C4-2B (cell line): ENCODE data around the gene KLF7.

Source experiments
- ZFX ChIP-seq: fragments of 450-650 bp; IDR thresholded peaks from 2 replicates; pipeline ENCODE4 v1.6.1; 2017
- TF ChIP-seq, protein P1 (sequence below): fragments of 450-650 bp; conservative IDR thresholded peaks from 2 replicates; pipeline ENCODE4 v1.5.1; 2017; ENCODE audit warnings: mild to moderate bottlenecking

GRCh38 chr2:207139552-207139951 is 26.2 kb downstream of the KLF7 start:
- TF ChIP-seq, protein P1, sequence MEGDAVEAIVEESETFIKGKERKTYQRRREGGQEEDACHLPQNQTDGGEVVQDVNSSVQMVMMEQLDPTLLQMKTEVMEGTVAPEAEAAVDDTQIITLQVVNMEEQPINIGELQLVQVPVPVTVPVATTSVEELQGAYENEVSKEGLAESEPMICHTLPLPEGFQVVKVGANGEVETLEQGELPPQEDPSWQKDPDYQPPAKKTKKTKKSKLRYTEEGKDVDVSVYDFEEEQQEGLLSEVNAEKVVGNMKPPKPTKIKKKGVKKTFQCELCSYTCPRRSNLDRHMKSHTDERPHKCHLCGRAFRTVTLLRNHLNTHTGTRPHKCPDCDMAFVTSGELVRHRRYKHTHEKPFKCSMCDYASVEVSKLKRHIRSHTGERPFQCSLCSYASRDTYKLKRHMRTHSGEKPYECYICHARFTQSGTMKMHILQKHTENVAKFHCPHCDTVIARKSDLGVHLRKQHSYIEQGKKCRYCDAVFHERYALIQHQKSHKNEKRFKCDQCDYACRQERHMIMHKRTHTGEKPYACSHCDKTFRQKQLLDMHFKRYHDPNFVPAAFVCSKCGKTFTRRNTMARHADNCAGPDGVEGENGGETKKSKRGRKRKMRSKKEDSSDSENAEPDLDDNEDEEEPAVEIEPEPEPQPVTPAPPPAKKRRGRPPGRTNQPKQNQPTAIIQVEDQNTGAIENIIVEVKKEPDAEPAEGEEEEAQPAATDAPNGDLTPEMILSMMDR, result no peak
- no peak for TF ChIP-seq ZFX
